Neuronal stem cell (in vitro differentiated cells): ENCODE data around the gene STN1.

Experiments used
- DNase-seq: peaks from one replicate; pipeline ENCODE4 v3.0.0-alpha.2; 2013; ENCODE audit warnings: low spot score
- H2AFZ ChIP-seq: one replicate; pipeline ENCODE4 v1.6.1; 2013; ENCODE audit warnings: mild to moderate bottlenecking, low read length, inconsistent platforms
- H2AK5ac ChIP-seq: 2 replicates; pipeline ENCODE4 v1.6.1; 2013; ENCODE audit warnings: low read depth, mild to moderate bottlenecking, inconsistent platforms, low read length, moderate library complexity, mixed read lengths
- H2BK120ac ChIP-seq: 2 replicates; pipeline ENCODE4 v1.6.1; 2013; ENCODE audit warnings: low read depth, mild to moderate bottlenecking, inconsistent platforms, low read length, moderate library complexity, mixed read lengths
- H2BK12ac ChIP-seq: one replicate; pipeline ENCODE4 v1.6.1; 2013; ENCODE audit warnings: low read length, inconsistent platforms
- H2BK15ac ChIP-seq: 2 replicates; pipeline ENCODE4 v1.6.1; 2013; ENCODE audit warnings: mild to moderate bottlenecking, low read length, inconsistent platforms, mixed read lengths
- H2BK5ac ChIP-seq: one replicate; pipeline ENCODE4 v1.6.1; 2013; ENCODE audit warnings: inconsistent platforms, mild to moderate bottlenecking, low read length, moderate library complexity
- H3K14ac ChIP-seq: one replicate; pipeline ENCODE4 v1.6.1; 2013; ENCODE audit warnings: low read length, inconsistent platforms
- H3K18ac ChIP-seq: 2 replicates; pipeline ENCODE4 v1.6.1; 2013; ENCODE audit warnings: low read length, inconsistent platforms
- H3K23ac ChIP-seq: 2 replicates; pipeline ENCODE4 v1.6.1; 2013; ENCODE audit warnings: low read depth, mild to moderate bottlenecking, mixed read lengths, low read length, inconsistent platforms; ENCODE audit not compliant: poor library complexity
- H3K27ac ChIP-seq: replicated peaks from 3 replicates; pipeline ENCODE4 v1.5.1; 2013; ENCODE audit warnings: low read length, inconsistent platforms
- H3K27me3 ChIP-seq, 3 experiments: 2 replicates each; pipeline ENCODE4 v1.6.1; 2013; ENCODE audit warnings: low read length in 3 of 3, mild to moderate bottlenecking in 2 of 3, inconsistent platforms in 1 of 3, low read depth in 1 of 3, mixed read lengths in 1 of 3, moderate library complexity in 1 of 3; ENCODE audit not compliant: control insufficient read depth in 3 of 3, insufficient read depth in 3 of 3
- H3K36me3 ChIP-seq, 2 donors: replicated peaks in 1 of 2; 2 replicates each; pipeline ENCODE4 v1.6.1; 2013; ENCODE audit warnings: low read length in 2 of 2; ENCODE audit not compliant: control insufficient read depth in 2 of 2, insufficient read depth in 2 of 2
- H3K4ac ChIP-seq: 2 replicates; pipeline ENCODE4 v1.6.1; 2013; ENCODE audit warnings: inconsistent platforms, mild to moderate bottlenecking, low read length, moderate library complexity
- H3K4me1 ChIP-seq, 2 donors: 1 replicate in 1 of 2; 2 replicates in 1 of 2; pipeline ENCODE4 v1.6.1; 2013; ENCODE audit warnings: low read length in 2 of 2, low read depth in 1 of 2; ENCODE audit not compliant: control insufficient read depth in 2 of 2, insufficient read depth in 1 of 2
- H3K4me2 ChIP-seq: one replicate; pipeline ENCODE4 v1.6.1; 2013; ENCODE audit warnings: mild to moderate bottlenecking, low read length, inconsistent platforms; ENCODE audit not compliant: insufficient read depth, poor library complexity, severe bottlenecking
- H3K4me3 ChIP-seq, 2 donors: 2 replicates each; pipeline ENCODE4 v1.5.1; 2013; ENCODE audit warnings: low read length in 2 of 2, mild to moderate bottlenecking in 2 of 2, inconsistent platforms in 1 of 2, moderate library complexity in 1 of 2
- H3K79me1 ChIP-seq: one replicate; pipeline ENCODE4 v1.6.1; 2013; ENCODE audit warnings: low read depth, mild to moderate bottlenecking, inconsistent platforms, low read length, moderate library complexity
- H3K9ac ChIP-seq: one replicate; pipeline ENCODE4 v1.6.1; 2013; ENCODE audit warnings: mild to moderate bottlenecking, low read depth, low read length, inconsistent platforms; ENCODE audit not compliant: poor library complexity
- H3K9me3 ChIP-seq, 2 donors: replicated peaks in 1 of 2; 2 replicates each; pipeline versions ENCODE3 to v1.6.1; 2013; ENCODE audit warnings: low read length in 2 of 2, mild to moderate bottlenecking in 2 of 2, inconsistent platforms in 1 of 2, low read depth in 1 of 2, mixed read lengths in 1 of 2, moderate library complexity in 1 of 2; ENCODE audit not compliant: control insufficient read depth in 2 of 2, insufficient read depth in 1 of 2
- H4K8ac ChIP-seq: one replicate; pipeline ENCODE4 v1.6.1; 2013; ENCODE audit warnings: low read depth, mild to moderate bottlenecking, inconsistent platforms, low read length, moderate library complexity
- H4K91ac ChIP-seq: one replicate; pipeline ENCODE4 v1.6.1; 2013; ENCODE audit warnings: low read length, low read depth, mild to moderate bottlenecking, inconsistent platforms; ENCODE audit not compliant: poor library complexity
- WGBS, 2 donors: extraction: QIAGEN DNeasy Blood & Tissue Kit; methylation state at CpG; one replicate each; pipeline ENCODE4 v1.1.7; 2013; ENCODE audit warnings: missing lambda C conversion rate in 2 of 2, mixed read lengths in 1 of 2; ENCODE audit not compliant: insufficient read length in 2 of 2, insufficient replicate concordance in 1 of 2; ENCODE audit errors: extremely low coverage in 2 of 2; 5-methylcytosine and 5-hydroxymethylcytosine counted together

Gene STN1

GRCh38 chr10:103854686-103855391 is 63.1 kb downstream of the STN1 start:
- no peak overlapping the region for H2BK120ac ChIP-seq

GRCh38 chr10:103854265-103854685 is 63.7 kb downstream of the STN1 start:
- H2AK5ac ChIP-seq = peak overlapping the region; percentile 64
- H3K4me1 ChIP-seq = peaks cover 13 to 20% of the 10 kb centered on the region in 2 donors
- no peak overlapping the region for H3K14ac ChIP-seq
- peak overlapping the region; percentile 80 for H3K9ac ChIP-seq
- H3K18ac ChIP-seq = peak overlapping the region; percentile 86
- no peak overlapping the region for H4K91ac ChIP-seq
- no peaks in the 10 kb centered on the region for H3K79me1 ChIP-seq
- H2BK5ac ChIP-seq = no peak overlapping the region
- peak; percentile 36 for DNase-seq
- no peak overlapping the region for H2BK12ac ChIP-seq
- H3K23ac ChIP-seq = no peak overlapping the region
- H4K8ac ChIP-seq = no peak overlapping the region
- peaks cover 0 to 16% of the 10 kb centered on the region in 2 donors for H3K36me3 ChIP-seq
- WGBS, 2 donors = no CpG with 5 or more reads among the region's 13 CpGs
- no peak overlapping the region for H2BK120ac ChIP-seq
- no peak overlapping the region for H3K4ac ChIP-seq
- no peaks in the 10 kb centered on the region for H3K9me3 ChIP-seq
- no peak overlapping the region for H2BK15ac ChIP-seq
- H2AFZ ChIP-seq = peak overlapping the region; percentile 93
- H3K27ac ChIP-seq = no peak overlapping the region
- peak overlapping the region; percentile 58 to 87 for H3K4me3 ChIP-seq
- H3K4me2 ChIP-seq = peak overlapping the region; percentile 90
- peaks cover 0 to 23% (median 4%) of the 10 kb centered on the region in 3 experiments for H3K27me3 ChIP-seq

More at GRCh38 chr10:103854686-103855391, 63.1 kb downstream of the STN1 start:
- Histone ChIP-seq H3K27me3 (peaks cover 0 to 23% (median 4%) of the 10 kb centered on the region in 3 experiments), H4K8ac (no peak overlapping the region), H3K79me1 (no peaks in the 10 kb centered on the region), H3K4me1 (peaks cover 13 to 20% of the 10 kb centered on the region in 2 donors), H2BK5ac (no peak overlapping the region), H2BK15ac (no peak overlapping the region), H4K91ac (no peak overlapping the region), H3K9me3 (no peaks in the 10 kb centered on the region), H2BK12ac (peak overlapping the region; percentile 14), H2AFZ (peak overlapping the region; percentile 93), H3K4me2 (peak overlapping the region; percentile 90), H2AK5ac (peak overlapping the region; percentile 64), H3K4ac (no peak overlapping the region), H3K14ac (no peak overlapping the region), H3K4me3 (peak overlapping the region; percentile 58 to 87), H3K27ac (no peak overlapping the region), H3K9ac (peak overlapping the region; percentile 80), H3K23ac (no peak overlapping the region), H3K36me3 (peaks cover 0 to 16% of the 10 kb centered on the region in 2 donors), H3K18ac (peak overlapping the region; percentile 86)
- no peak for DNase-seq
- no CpG with 5 or more reads among the region's 53 CpGs for WGBS, 2 donors

- Histone ChIP-seq H3K4me3 (peak overlapping the region in 1 of 2 donors; percentile 58), H3K36me3 (peaks cover 0 to 16% of the 10 kb centered on the region in 2 donors), H2AK5ac (no peak overlapping the region), H2BK5ac (no peak overlapping the region), H2BK12ac (no peak overlapping the region), H2AFZ (no peak overlapping the region), H3K14ac (no peak overlapping the region), H3K18ac (no peak overlapping the region), H3K23ac (no peak overlapping the region), H3K79me1 (no peaks in the 10 kb centered on the region), H3K9me3 (no peaks in the 10 kb centered on the region), H3K4me1 (peaks cover 13 to 20% of the 10 kb centered on the region in 2 donors), H4K8ac (no peak overlapping the region), H3K27me3 (peaks cover 0 to 23% (median 4%) of the 10 kb centered on the region in 3 experiments), H3K9ac (no peak overlapping the region), H3K27ac (no peak overlapping the region), H3K4me2 (peak overlapping the region; percentile 90), H2BK120ac (no peak overlapping the region), H4K91ac (no peak overlapping the region), H3K4ac (no peak overlapping the region), H2BK15ac (no peak overlapping the region)
- no peak for DNase-seq
- no CpG with 5 or more reads among the region's 9 CpGs for WGBS, 2 donors
Measured at GRCh38 chr10:103853428-103854264, 64.3 kb downstream of the STN1 start.

GRCh38 chr10:103852856-103853255 is 65.1 kb downstream of the STN1 start:
- peaks cover 0 to 23% (median 4%) of the 10 kb centered on the region in 3 experiments for H3K27me3 ChIP-seq
- no peak overlapping the region for H2BK15ac ChIP-seq
- H3K4me2 ChIP-seq = no peak overlapping the region
- no peak for DNase-seq
- no peaks in the 10 kb centered on the region for H3K79me1 ChIP-seq
- no peak overlapping the region for H3K27ac ChIP-seq
- no peaks in the 10 kb centered on the region for H3K9me3 ChIP-seq
- H3K23ac ChIP-seq = no peak overlapping the region
- no peak overlapping the region for H2BK12ac ChIP-seq
- no peak overlapping the region for H2BK120ac ChIP-seq
- H3K9ac ChIP-seq = no peak overlapping the region
- no peak overlapping the region for H2AFZ ChIP-seq
- no peak overlapping the region for H3K4ac ChIP-seq
- no peak overlapping the region for H2BK5ac ChIP-seq
- no peak overlapping the region for H2AK5ac ChIP-seq
- no peak overlapping the region for H3K18ac ChIP-seq
- peaks cover 0 to 16% of the 10 kb centered on the region in 2 donors for H3K36me3 ChIP-seq
- H3K4me1 ChIP-seq = peaks cover 13 to 20% of the 10 kb centered on the region in 2 donors
- H3K14ac ChIP-seq = no peak overlapping the region
- H4K91ac ChIP-seq = no peak overlapping the region
- H4K8ac ChIP-seq = no peak overlapping the region
- WGBS, 2 donors = no CpG with 5 or more reads among the region's 7 CpGs
- no peak overlapping the region for H3K4me3 ChIP-seq
